Mucosa of rectum (tissue), 2 donors: ENCODE data around the gene ST7.

Experiments used
- H3K27ac ChIP-seq, 2 donors: one replicate each; pipeline ENCODE4 v1.7.0; 2013; ENCODE audit warnings: inconsistent platforms in 2 of 2, low read depth in 2 of 2, low read length in 2 of 2
- H3K27me3 ChIP-seq, 2 donors: one replicate each; pipeline ENCODE4 v1.7.0; 2013; ENCODE audit warnings: low read length in 2 of 2; ENCODE audit not compliant: control insufficient read depth in 2 of 2, insufficient read depth in 2 of 2
- H3K36me3 ChIP-seq, 2 donors: one replicate each; pipeline ENCODE4 v1.7.0; 2013; ENCODE audit warnings: low read length in 2 of 2; ENCODE audit not compliant: control insufficient read depth in 2 of 2, insufficient read depth in 2 of 2
- H3K4me1 ChIP-seq, 2 donors: one replicate each; pipeline ENCODE4 v1.7.0; 2013; ENCODE audit warnings: low read length in 2 of 2, mild to moderate bottlenecking in 1 of 2; ENCODE audit not compliant: control insufficient read depth in 2 of 2, insufficient read depth in 2 of 2
- H3K4me3 ChIP-seq, 2 donors: one replicate each; pipeline ENCODE4 v1.7.0; 2013; ENCODE audit warnings: low read length in 2 of 2
- H3K9ac ChIP-seq, 2 donors: one replicate each; pipeline ENCODE4 v1.7.0; 2013; ENCODE audit warnings: low read length in 2 of 2, low read depth in 1 of 2, mild to moderate bottlenecking in 1 of 2
- H3K9me3 ChIP-seq, 2 donors: one replicate each; pipeline ENCODE4 v1.7.0; 2013; ENCODE audit warnings: low read length in 2 of 2; ENCODE audit not compliant: control insufficient read depth in 2 of 2
- donor health status: healthy.
- donor health status: Normal muscosa, but diverticular disease.

Gene ST7

DNA sequence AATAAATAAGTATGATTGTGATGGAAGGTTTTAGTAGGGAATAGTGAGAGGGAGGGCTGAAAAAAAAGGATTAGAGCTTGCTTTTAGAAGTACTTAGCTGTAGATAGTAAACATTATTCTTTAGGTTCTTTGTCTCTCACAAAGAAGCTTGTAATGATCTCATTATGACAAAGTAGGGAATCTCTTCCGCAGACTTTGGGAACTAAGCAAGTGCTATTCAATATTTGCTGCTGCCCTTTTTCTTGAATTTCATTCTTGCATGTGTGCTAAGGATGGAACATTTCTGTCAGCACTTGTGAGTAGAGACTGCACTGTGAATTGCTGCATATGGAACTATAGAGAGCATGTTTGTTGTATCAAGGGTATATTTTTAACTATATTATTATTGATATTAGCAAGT, 173.4 kb downstream of the ST7 start:
- Histone ChIP-seq H3K9ac (no peak overlapping the region), H3K36me3 (peaks cover 4 to 5% of the 10 kb centered on the region in 2 donors), H3K27me3 (no peaks in the 10 kb centered on the region), H3K4me1 (peaks cover 4 to 9% of the 10 kb centered on the region in 2 donors), H3K4me3 (no peak overlapping the region), H3K27ac (no peak overlapping the region), H3K9me3 (no peaks in the 10 kb centered on the region)

DNA sequence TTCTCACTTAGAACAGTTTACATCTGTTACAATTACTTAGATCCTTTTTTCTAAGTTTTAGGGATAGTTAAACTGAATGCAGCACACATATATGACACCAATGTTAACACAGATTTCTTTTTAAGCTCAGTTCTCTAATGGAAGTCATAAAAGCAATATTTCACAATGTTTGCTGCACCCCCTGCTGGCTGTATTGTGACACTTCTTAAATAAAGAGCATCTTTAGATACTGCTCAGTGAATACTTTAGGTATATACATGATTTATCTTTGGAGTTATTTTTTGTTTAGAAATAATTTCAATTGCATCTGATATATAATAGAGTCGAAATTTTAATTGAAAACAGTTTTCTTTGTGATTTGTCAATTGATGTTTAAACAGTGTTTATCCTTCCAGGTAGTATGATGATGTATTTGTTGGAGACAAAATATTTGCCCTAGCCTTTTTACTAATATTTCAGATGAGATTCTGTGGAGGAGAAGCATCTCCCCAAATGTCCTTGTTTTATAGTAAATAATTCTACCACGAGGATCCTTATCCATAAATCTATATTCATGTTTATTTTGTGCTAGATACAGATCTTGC, 174.4 kb downstream of the ST7 start:
- Histone ChIP-seq H3K4me3 (no peak overlapping the region), H3K27me3 (no peaks in the 10 kb centered on the region), H3K9ac (no peak overlapping the region), H3K4me1 (peaks cover 4 to 9% of the 10 kb centered on the region in 2 donors), H3K36me3 (peaks cover 4 to 5% of the 10 kb centered on the region in 2 donors), H3K9me3 (no peaks in the 10 kb centered on the region), H3K27ac (no peak overlapping the region)

- H3K27me3 ChIP-seq: no peaks in the 10 kb centered on the region
- H3K9ac ChIP-seq: no peak overlapping the region
- H3K27ac ChIP-seq: no peak overlapping the region
- H3K4me1 ChIP-seq: peaks cover 3 to 4% of the 10 kb centered on the region in 2 donors
- H3K4me3 ChIP-seq: no peak overlapping the region
- peaks cover 4 to 5% of the 10 kb centered on the region in 2 donors for H3K36me3 ChIP-seq
- no peaks in the 10 kb centered on the region for H3K9me3 ChIP-seq
Observed at GRCh38 chr7:117129521-117129955, 176.2 kb downstream of the ST7 start.

DNA sequence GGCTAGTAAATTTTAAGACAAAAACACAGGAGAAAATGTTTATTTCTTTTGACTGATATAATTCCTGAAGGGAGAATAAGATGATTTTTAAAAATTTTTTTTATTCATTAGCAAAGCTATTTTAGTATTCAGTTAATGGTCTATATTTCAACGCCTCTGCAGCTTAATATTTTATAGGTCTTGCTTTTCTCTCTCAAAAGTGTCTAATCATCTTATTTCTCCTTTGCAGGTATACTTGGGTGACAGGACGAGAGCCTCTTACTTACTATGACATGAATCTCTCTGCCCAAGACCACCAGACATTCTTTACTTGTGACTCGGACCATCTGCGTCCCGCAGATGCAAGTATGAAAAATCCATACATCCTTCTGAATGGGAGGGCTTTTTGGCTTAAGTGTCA, 177.0 kb downstream of the ST7 start:
- no peaks in the 10 kb centered on the region for H3K4me1 ChIP-seq

DNA sequence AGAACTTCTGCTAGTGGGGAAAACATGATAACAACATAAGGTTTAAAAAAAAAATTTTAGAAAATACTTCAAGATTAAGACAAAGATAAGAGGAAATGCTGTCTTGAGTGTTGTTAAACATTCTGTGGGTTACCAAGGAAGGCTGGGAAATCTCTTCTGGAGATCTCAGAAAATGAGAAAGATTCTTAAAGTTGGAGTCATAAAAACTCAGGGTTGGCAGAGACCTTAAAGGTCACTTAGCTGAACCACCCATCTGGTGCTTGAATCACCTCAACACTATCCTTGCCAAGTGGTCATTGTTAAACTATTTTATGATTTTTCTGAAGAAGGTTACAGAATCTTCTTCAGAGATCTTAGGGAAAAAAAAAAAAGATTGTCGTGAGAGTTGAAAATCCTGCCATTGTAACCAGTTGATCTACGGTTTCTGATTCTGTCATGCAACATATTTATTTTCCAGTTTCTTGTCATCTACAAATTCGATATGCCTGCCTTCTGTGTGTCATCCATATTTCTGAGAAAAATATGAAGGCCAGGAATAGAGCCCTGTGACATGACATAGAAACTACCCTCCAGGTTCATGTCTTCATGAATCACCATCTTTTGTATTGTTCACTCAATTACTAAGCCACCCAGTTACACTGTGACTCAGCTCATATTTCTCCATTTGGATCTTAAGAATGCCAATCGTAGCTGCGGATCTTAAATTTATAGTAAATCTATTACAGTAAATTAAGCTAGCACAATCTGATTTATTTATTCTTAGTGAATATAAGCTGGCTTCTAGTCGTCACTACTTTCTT, 179.2 kb downstream of the ST7 start:
- Histone ChIP-seq H3K4me3 (no peak overlapping the region), H3K4me1 (no peaks in the 10 kb centered on the region), H3K36me3 (peaks cover 4 to 5% of the 10 kb centered on the region in 2 donors), H3K27ac (no peak overlapping the region), H3K9ac (no peak overlapping the region), H3K9me3 (no peaks in the 10 kb centered on the region), H3K27me3 (no peaks in the 10 kb centered on the region)

More for the DNA sequence above, 177.0 kb downstream of the ST7 start:
- no peak overlapping the region for H3K9ac ChIP-seq
- no peaks in the 10 kb centered on the region for H3K27me3 ChIP-seq
- H3K36me3 ChIP-seq: peaks cover 4 to 5% of the 10 kb centered on the region in 2 donors
- H3K27ac ChIP-seq: no peak overlapping the region
- H3K9me3 ChIP-seq: no peaks in the 10 kb centered on the region
- H3K4me3 ChIP-seq: no peak overlapping the region

GRCh38 chr7:117133125-117133524, 179.8 kb downstream of the ST7 start:
- no peak overlapping the region for H3K27ac ChIP-seq
- H3K27me3 ChIP-seq: no peaks in the 10 kb centered on the region
- H3K9ac ChIP-seq: no peak overlapping the region
- H3K4me3 ChIP-seq: no peak overlapping the region
- H3K9me3 ChIP-seq: no peaks in the 10 kb centered on the region
- peaks cover 4 to 5% of the 10 kb centered on the region in 2 donors for H3K36me3 ChIP-seq
- H3K4me1 ChIP-seq: no peaks in the 10 kb centered on the region

- Histone ChIP-seq H3K36me3 (peaks cover 4 to 5% of the 10 kb centered on the region in 2 donors), H3K27me3 (no peaks in the 10 kb centered on the region), H3K4me1 (no peaks in the 10 kb centered on the region), H3K27ac (no peak overlapping the region), H3K9me3 (no peaks in the 10 kb centered on the region), H3K4me3 (no peak overlapping the region), H3K9ac (no peak overlapping the region)
Observed at GRCh38 chr7:117134411-117134810, 181.1 kb downstream of the ST7 start.

DNA sequence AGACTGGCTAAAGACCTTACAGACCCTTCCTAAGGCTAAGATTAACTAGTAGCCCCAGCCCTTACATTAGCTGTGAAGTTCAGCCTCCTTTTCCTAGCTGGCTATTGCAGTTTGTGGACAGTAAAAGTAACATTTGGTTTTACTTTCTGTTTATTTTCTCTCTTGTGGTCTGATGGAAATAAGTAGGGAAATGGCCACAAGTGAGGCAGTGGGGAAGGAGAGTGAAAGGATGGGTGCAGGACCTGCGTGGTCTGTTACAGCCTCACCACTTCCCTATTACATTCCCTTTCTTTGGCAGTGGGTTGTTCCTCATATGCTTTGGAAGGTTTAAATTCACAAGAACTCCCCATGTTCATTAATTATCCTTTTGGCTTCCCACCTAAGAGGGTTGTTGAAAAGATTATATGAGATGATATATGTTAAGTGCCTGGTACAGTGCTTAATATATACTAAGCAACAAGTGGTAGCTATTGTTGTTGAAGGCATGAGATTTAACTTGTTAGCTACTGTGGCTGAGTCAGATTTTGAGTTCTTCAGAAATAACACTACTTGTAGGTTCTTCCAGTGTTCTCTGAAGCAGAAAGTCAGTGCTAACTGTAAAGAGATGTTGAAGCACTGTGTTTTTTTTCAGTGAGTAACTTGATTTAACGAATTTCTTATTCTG, 181.7 kb downstream of the ST7 start:
- peaks cover 4 to 5% of the 10 kb centered on the region in 2 donors for H3K36me3 ChIP-seq
- H3K27me3 ChIP-seq: no peaks in the 10 kb centered on the region
- no peaks in the 10 kb centered on the region for H3K9me3 ChIP-seq
- no peak overlapping the region for H3K27ac ChIP-seq
- H3K9ac ChIP-seq: no peak overlapping the region
- H3K4me3 ChIP-seq: no peak overlapping the region
- H3K4me1 ChIP-seq: no peaks in the 10 kb centered on the region

- no peaks in the 10 kb centered on the region for H3K4me1 ChIP-seq
- H3K36me3 ChIP-seq: peaks cover 4 to 5% of the 10 kb centered on the region in 2 donors
- H3K4me3 ChIP-seq: no peak overlapping the region
- no peak overlapping the region for H3K9ac ChIP-seq
- H3K9me3 ChIP-seq: no peaks in the 10 kb centered on the region
- no peaks in the 10 kb centered on the region for H3K27me3 ChIP-seq
- no peak overlapping the region for H3K27ac ChIP-seq
Observed at GRCh38 chr7:117135553-117135891, 182.2 kb downstream of the ST7 start.

- Histone ChIP-seq H3K4me3 (no peak overlapping the region), H3K9me3 (no peaks in the 10 kb centered on the region), H3K9ac (no peak overlapping the region), H3K27ac (no peak overlapping the region), H3K27me3 (no peaks in the 10 kb centered on the region), H3K4me1 (no peaks in the 10 kb centered on the region), H3K36me3 (no peaks in the 10 kb centered on the region)
Observed at GRCh38 chr7:117137868-117138267, 184.6 kb downstream of the ST7 start.
